HL-60/S4 (cell line): ENCODE results near the gene ZDHHC11.
"Not testable (repeated sequence)": the region's sequence is repeated elsewhere in the genome, so short reads cannot be mapped to it uniquely, and the experiment has no call there.

Experiments
- in situ Hi-C: fragments of 300-500 bp; cut with MboI; formaldehyde crosslinking; loops from 2 replicates; pipeline ENCODE4 v1.14.3; 2022; ENCODE audit warnings: low sequenced_read_pairs

Gene ZDHHC11

DNA sequence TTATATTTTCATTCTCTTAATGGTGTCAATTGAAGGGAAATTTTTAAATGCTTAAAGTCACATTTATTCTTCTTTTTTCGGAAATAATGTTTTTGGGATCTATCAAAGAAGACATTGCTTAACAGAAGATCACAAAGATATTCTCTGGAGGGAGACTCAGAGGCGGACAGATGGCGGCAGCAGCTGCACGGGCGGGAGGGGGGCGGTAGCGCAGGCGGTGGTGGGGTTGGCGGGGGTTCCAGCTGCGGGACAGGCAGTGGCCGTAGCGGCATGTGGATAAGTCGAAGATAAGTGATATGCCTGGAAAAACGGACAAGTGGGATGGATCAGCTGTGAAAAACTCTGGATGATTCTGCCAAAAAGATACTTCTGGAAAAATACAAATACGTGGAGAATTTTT, 34.6 kb downstream of the ZDHHC11 start:
- in situ Hi-C loops = no loop called here

DNA sequence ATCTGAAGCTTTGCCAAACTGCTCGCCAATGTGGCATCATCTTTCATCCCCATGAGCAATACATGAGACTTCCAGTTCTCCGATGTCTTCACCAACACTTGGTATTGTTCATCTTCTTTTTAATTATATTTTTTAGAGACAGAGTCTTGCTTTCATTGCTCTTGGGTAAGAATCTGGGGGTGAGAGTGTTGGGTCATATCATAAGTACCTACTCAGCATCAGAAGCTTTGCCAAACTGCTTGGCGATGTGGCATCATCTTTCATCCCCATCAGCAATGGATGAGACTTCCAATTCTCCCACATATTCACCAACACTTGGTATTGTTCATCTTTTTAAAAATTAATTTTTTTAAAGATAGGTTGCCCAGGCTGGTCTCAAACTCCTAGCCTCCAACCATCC, 35.3 kb downstream of the ZDHHC11 start:
- in situ Hi-C loops = no loop called here

DNA sequence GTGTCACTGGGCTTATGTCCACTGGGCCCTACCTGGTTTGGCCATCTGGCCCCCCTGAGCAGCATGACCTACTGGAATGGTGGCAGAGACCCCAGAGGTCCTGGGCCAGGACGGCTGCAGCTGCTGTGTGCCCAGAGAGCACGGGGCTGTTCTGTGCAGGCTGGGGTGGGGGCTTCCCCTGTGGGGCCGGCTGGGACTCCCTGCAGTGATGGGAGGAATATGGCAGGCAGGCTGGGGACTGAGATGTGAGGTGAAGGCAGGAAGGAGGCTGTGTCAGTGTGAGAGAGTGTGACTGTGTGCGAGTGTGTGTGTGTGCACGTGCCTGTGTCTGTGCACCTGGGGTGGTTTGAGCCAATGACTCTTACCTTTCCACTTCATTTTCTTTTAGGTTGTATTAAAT, 37.2 kb downstream of the ZDHHC11 start:
- in situ Hi-C loops = not testable (repeated sequence)

DNA sequence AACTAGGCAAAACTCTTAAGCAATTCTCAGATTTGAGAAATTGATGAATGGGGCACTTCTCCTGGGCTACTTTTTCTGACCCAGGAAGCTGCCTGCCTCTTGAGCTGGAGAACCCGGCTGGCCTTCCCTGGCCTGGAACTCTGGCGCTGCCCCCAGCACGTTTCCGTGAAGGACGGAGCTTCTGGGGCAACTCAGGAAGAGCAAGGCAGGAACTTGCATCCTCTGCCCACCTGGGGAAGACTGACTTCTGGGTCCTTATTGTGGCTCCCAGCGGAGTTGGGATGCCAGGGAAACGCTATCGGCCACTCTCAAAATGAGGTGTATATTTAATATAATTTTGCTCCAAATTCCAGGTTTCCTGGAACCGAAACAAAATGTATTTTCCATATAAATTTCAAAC, 39.4 kb downstream of the ZDHHC11 start:
- in situ Hi-C loops = not testable (repeated sequence)

DNA sequence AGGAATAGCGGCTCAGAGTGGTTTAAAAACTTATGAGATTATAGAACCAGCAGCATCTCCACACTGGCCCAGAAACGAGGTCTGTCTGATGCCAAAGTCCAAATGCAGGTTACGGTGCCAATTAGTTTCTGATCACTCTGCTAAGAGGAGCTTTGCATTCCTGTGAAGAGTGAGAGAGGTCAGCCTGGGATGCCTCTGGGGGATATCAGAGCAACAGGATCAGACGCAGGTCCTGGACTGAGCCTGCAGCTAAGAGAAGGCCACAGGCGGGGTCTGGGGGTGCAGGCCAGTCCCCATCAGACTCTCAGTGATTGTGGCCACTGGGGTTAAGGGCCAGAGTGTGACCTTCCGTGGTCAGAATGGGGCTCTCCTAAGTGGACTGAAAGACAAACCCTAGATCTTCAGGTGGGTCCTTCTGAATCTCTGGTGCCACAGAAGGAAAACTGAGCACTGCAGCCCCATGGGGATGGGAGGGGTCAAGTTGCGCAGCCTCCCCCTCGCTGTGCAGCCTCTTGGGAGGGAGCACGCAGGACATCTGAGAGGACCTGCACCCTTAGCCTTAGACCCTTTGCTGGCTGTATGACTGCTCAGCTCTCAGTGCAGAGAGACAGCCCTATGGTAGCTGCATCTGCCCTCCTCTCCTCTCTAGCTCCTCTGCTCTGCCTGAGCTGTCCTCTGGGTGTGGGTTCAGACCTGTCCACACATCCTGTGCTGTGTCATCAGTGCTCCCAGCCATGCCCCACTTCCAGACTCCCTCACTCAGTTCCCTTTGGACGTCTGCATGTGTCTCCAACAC, 42.9 kb downstream of the ZDHHC11 start:
- in situ Hi-C loops = not testable (repeated sequence)

DNA sequence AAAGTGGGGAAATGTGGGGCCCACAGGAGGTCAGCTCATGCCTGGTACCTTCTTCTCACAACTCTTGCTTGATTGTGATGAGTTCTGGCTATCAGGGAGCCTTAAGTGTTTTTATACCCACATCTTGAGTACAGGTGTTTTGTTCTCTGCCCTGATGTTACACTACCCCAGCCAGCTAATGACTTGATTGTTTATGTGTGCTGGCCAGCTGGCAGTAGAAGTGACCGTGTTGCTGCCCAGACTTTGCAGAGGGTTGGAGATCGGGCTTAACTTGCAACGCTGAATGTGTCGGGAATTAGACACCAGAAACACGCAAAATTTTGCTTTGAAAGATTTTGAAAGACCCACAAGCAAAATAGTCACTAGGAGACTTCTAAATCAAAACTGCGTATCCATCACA, 49.3 kb downstream of the ZDHHC11 start:
- in situ Hi-C loops = no loop called here

DNA sequence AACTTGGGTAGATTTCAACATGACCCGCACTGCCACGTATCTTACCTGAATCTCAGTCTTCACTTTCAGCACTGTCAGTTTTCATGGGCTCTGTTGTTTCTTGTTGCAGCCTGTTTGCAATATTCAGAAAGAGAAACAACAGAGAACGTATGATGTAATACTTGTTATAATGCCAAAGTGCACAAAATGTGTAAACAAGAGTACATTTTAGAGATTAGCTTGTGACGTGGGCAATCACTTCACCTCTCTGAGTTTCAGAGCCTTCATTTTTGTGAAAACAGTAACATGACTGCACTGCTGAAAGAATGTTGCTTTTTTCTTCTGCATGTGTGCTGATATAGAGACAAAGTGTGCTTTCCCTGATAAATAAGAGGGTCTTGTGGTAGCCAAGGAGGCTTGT, 49.7 kb downstream of the ZDHHC11 start:
- in situ Hi-C loops = not testable (repeated sequence)

DNA sequence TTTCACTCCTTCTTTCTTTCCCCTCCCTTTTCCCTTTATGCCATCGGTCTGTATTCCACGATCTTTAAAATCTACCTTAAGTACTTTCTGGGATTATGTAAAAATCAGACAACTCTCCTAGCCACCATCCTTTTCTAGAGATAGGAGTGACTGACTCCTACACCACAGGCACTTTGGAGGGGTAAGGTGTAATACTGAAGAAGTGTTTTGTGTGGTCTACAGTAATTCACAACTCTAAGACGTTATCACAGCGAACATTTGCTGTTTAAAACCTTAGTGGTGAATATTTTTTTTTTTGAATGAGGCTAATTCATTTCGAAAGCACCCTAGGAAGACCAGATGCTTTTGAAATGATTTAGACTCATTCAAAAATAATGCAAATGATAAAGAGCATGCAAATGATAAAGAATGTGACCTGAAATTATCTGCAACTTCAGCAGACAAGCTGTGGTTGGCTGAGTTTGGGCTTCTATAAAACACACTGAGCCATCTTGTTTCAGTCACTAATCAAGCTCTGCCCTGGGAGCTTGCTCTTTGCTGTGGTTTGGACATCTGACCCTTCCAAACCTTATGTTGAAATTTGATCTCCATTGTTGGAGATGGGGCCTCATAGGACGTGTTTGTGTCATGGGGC, 52.2 kb downstream of the ZDHHC11 start:
- in situ Hi-C loops = not testable (repeated sequence)

DNA sequence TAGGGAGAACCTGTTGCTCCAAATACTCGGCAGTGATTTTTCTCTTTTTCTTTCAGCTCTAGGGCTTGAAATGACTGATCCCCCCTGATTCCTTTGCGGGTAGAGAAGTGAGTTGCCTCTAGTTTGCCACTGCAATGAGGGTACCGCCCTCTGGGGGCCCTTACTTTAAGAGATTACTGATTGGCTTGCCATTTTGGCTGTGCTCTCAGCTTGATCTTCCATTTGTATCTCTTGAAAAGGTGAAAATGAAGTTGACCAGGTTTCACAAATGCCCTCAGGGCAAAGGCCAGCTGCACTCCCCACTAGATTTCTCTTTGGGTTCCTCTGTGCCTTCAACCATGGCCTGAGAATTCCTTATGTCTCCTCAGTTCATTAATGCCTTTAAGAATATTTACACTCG, 52.8 kb downstream of the ZDHHC11 start:
- in situ Hi-C loops = not testable (repeated sequence)

DNA sequence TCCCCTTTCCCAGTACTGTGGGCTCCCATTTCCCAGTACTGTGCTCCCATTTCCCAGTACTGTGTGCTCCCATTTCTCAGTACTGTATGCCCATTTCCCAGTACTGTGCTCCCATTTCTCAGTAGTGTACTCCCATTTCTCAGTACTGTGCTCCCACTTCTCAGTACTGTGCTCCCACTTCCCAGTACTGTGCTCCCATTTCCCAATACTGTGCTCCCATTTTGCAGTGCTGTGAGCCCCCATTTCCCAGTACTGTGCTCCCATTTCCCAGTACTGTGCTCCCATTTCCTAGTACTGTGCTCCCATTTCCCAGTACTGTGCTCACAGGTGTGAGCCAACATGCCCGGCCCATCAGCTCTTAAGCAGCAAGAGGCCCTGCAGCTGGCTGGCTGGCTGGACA, 54.9 kb downstream of the ZDHHC11 start:
- in situ Hi-C loops = not testable (repeated sequence)

DNA sequence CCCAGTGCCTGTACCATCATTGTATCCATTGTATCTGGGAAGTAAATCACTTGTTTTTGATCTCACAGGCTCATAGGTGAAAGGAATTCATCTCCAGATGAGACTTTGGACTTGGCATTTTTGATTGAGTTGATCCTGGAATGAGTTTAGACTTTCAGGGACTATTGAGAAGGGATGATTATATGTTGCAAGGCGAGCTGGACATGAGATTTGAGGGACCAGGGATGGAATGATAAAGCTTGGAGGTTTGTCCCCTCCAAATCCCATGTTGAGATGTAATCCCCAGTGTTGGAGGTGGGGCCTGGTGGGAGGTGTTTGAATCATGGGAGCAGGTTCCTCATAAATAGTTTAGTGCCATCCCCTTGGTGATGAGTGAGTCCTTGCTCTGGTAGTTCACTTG, 55.8 kb downstream of the ZDHHC11 start:
- in situ Hi-C loops = not testable (repeated sequence)

DNA sequence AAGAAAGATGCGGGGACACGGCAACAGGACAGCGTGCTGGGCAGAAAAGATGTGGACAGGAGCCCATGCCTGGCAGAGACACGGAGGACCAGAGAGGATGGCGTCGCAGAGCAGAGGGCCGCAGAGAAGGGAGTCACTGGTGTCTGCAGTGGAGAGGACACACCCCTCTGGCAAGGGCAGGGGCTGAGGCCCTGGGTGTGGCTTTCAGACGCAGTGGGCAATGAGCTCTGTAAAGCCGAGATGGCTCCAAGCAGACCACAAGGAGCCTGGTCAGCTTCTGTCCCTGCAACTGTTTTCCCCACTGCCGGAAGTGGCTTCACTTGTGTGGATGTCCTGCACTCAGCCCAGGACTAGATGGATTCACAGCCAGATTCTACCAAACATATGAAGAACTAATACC, 62.1 kb downstream of the ZDHHC11 start:
- in situ Hi-C loops = not testable (repeated sequence)

DNA sequence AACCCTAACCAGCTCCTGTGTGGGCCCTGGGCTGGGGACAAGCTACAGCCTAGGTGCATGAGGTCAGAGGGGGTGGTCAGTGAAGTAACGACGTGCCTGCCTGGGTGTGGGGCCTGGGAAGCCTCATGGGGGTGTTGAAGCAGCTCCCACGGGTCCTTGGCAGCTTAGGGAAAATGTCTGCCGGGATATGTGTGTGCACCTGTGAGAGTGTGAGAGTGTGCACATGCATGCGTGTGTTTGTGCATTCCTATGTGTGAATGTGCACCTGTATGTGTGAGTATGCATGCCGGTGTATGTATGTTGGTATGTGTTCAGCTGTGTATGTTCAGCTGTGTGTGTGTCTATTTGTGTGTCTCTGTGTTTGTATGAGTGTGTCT, 62.9 kb downstream of the ZDHHC11 start:
- in situ Hi-C loops = not testable (repeated sequence)

DNA sequence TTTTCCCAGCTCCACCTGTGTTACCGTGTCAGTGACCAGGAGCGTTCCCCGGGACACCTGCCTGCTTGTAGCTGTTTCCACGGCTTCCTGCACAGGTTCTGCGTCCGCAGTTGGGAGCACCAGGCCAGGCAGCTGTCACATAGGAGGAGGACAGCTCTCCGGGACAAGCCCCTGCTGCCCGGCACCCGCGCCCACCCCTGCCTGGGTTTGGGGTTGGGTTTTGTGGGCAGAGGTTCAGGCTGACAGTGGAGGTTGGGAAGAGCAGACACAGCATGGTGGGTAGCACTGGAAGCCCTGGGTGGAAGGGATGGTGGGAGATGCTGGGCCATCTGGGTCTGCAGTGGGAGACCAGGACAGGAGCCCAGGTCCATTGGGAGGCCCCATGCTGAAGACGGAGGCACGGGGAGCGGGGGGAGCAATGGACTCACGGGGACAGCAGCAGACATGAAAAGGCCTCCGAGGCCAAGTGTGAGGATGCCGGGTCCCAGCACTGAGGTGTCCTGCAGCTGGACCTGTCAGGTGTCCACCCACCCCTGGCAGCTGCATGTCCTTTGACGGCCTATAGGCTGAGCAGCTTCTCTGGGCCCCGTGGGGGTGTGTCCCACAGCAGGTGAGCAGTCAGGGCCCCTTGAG, 63.4 kb downstream of the ZDHHC11 start:
- in situ Hi-C loops = not testable (repeated sequence)

DNA sequence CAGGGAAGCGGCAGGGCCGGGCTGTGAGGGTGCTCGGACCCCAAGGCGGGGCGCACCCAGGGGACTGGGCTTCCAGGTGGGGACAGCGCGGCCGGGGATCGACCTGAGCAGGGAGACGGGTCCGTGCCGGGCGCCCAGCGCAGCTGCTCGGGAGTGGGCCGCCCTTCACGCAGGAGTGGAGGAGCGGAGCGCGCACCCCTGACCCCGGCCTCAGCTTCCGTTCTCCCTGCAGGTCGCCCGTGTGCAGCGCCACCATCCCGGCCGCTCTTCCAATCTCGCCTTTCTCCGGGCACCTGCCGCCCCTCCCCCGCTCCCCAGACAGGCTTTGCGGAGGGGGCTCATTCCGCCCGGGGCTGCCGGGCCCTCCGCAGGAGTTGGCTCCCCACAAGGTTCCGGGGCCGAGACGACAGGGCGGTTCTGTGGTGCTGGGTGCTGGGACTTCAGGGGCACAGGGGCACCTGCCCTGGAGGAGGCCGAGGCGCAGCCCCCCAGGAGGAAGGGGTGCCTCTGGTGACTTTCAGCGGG, 65.5 kb downstream of the ZDHHC11 start:
- in situ Hi-C loops = not testable (repeated sequence)

DNA sequence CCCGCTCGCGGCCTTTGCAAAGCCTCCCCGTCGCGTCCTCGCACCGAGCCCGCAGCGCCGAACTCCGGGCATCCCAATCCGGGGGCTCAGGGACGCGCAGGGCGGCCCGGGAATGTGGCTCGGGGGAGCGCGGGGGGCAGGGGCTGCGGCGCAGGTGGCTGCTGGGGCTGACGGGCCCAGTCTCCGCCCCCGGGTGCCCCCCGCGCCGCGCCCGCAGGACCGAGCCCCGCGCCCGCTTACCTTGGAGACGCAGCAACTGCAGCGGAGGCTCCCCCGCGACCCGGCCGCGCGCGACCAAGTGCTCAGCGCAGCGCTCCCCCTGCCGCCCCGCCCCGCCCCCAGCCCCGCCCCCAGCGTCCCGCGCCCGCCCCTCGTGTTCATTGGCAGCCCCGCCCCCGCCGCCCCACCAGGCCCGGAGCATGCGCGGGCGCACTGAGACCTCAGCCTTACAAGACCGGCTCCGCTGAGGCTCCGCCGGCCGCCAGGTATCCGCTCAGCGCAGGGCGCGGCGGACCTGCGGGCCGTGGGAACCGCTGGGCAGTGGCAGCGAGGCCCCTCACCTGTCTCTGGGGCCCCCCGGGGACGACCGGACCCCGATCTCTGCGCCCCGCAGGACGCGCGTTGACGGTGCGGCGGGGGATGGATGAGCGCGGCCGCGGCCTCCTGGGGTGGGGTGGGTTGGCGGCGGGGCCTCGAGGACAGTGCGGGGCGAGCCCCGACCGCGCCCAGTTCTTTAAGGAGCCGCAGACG, 66.2 kb downstream of the ZDHHC11 start, which contains the start of gene ZDHHC11B:
Gene ZDHHC11B, minus strand, starts transcription at position 302 of the 750 bp plus-strand sequence. CDS start 17,810 bp downstream, outside the sequence.
- in situ Hi-C loops = not testable (repeated sequence)

DNA sequence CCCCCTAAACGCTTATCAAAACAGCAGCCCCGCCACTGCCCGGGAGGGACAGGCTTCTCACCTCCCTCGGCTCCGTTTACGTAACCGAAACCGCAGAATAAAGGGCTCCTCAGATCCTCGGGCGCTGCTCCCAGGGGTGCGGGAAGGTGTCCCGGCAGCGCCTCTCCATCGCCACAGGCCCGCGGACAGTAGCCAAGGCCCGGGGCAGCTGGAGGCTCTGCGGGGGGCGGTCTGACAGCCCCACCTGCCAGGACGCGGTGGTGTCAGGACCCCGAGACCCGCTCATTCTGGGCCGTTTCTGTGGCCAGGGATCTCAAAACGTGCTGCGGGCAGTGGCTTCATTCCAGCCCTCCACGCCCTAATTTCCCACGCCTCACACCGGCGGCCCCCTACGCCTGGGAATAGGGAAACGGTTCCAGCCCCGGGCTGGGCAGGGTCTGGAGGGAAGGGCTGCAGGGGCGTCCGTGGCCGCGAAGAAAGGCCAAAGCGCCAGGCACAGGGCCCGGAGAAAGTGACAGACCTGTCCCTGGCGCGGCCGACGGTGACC, 66.8 kb downstream of the ZDHHC11 start:
- in situ Hi-C loops = not testable (repeated sequence)

DNA sequence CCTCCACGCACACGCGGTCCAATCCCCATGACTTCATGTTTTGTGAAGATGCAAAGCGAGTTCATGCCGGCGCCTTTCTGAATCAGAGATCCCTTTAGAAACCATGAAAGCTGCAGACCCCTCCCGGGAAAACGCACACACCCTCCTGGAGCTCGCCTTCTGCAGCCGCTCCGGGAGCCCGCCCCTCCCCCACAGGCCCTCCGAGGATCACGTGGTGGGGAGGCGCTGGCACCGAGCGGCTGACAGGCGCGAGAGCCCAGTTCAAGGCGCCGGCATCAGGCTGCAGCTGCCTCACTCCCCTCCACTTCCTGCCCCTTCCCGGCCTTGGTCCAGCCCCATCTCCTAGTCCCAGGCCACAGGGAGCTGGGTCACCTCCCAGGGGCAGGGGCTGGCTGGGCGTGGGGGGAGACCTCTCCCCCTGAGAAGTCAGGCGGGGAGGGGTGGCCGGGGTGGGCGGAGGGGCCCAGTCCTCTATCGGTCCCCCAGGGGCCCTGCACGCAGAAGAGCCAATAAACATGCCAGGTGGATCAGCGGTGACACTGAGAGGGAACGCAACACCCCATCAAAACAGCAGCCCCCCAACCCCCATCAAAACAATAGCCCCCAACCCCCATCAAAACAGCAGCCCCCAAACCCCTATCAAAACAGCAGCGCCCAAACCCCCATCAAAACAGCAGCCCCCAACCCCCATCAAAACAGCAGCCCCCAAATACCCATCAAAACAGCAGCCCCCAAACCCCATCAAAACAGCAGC, 67.6 kb downstream of the ZDHHC11 start:
- in situ Hi-C loops = not testable (repeated sequence)

DNA sequence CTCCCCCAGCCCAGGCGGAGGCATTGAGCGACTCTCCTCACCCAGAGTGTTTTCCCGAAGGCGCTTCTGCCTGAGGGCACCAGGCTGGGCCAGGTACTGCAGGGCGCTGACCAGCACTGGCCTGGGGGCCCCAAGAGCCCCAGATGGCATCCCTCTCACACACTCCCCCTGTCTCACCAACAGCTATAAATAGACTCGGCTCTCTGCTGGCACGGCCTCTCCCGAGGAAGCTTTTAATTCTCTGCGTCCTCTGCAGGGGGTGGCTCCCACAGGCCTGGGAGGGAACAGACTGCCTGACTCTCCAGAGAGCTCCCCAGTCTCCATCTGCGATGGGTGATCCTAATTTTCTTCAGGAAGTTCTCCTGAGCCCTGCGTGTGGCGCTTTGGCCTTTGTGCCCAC, 68.4 kb downstream of the ZDHHC11 start:
- in situ Hi-C loops = not testable (repeated sequence)

DNA sequence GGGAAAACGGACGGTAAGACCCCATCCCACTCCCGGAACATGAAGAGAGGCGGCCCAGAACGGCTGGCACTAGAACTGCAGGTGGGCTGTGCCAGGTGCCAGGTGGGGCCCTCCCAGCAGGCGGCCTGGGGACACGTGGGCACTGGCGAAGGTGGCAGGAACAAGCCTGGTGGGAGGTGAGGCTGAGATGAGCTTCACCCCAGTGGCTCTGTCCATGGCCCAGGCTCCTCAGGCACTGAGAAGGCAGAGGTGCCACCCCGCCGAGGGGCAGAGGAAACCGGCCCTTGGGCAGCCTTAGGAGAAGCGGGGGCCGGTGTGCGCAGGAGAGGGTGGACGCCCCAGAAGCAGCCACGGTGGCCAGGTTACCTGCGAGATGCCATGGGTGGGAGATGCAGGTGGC, 70.2 kb downstream of the ZDHHC11 start:
- in situ Hi-C loops = not testable (repeated sequence)
